ENCODE results near the gene PIKFYVE. TPM values are rescaled to one million over a fixed set of nuclear protein-coding genes. Genes with fewer than 3 reads are reported as not detected.

Gene PIKFYVE
- total RNA-seq, 1 experiment from 2014 or later = 22.8 TPM

- BruUV-seq (replicated peaks) = no TSS peak
- ChIA-PET CTCF (interaction anchor here (0.6 to 7.4 kb wide), 16 partner anchors 11 to 1151 kb away, joined by 3 to 104 read pairs (median 4); partner anchors contain the start of gene PIKFYVE), POLR2A (interaction anchor here (0.6 to 6.4 kb wide), 13 partner anchors 8 to 981 kb away, joined by 3 to 159 read pairs (median 4); partner anchors contain the start of gene PIKFYVE)
- Mint-ChIP-seq H3K4me3 (ENCODE audit: unreplicated experiment) (peak overlapping the region; percentile 83), H3K4me1 (ENCODE audit: insufficient read depth, unreplicated experiment) (peaks cover 28% of the 10 kb centered on the region), H3K36me3 (ENCODE audit: insufficient read depth, unreplicated experiment) (peaks cover 25% of the 10 kb centered on the region), H3K9me3 (ENCODE audit: unreplicated experiment) (no peaks in the 10 kb centered on the region), H3K27ac (ENCODE audit: low read depth, unreplicated experiment) (peak overlapping the region; percentile 59), H3K27me3 (ENCODE audit: insufficient read depth, unreplicated experiment) (no peaks in the 10 kb centered on the region)
- peak; percentile 72 for TF ChIP-seq CTCF (IDR thresholded peaks at IDR 0.05; ENCODE audit: unreplicated experiment)
- peak; percentile 80 for DNase-seq (ENCODE audit: unreplicated experiment)
- intact Hi-C loops (cut with micrococcal nuclease) = no loop called here
Observed at GRCh38 chr2:208254118-208254870, 11.8 kb upstream of the PIKFYVE start.

- DNase-seq (ENCODE audit: unreplicated experiment) = peak; percentile 97
- Mint-ChIP-seq H3K9me3 (ENCODE audit: unreplicated experiment) (no peaks in the 10 kb centered on the region), H3K36me3 (ENCODE audit: insufficient read depth, unreplicated experiment) (peaks cover 18% of the 10 kb centered on the region), H3K4me3 (ENCODE audit: unreplicated experiment) (peak within 1 kb of the TSS; percentile 83), H3K4me1 (ENCODE audit: insufficient read depth, unreplicated experiment) (peaks cover 20% of the 10 kb centered on the region), H3K27ac (ENCODE audit: low read depth, unreplicated experiment) (peak within 1 kb of the TSS; percentile 59), H3K27me3 (ENCODE audit: insufficient read depth, unreplicated experiment) (no peaks in the 10 kb centered on the region)
- intact Hi-C loops (cut with micrococcal nuclease) = loop anchor here (1.0 kb wide), 3 partner anchors 11 to 153 kb away; partner anchors contain the start of gene PIKFYVE
- no TSS peak for BruUV-seq (replicated peaks)
- peak; percentile 55 for TF ChIP-seq CTCF (IDR thresholded peaks at IDR 0.05; ENCODE audit: unreplicated experiment)
- POLR2A ChIA-PET = interaction anchor here (0.6 to 6.4 kb wide), 10 partner anchors 12 to 980 kb away, joined by 3 to 159 read pairs (median 4); partner anchors contain the start of gene PIKFYVE
- CTCF ChIA-PET = interaction anchor here (0.5 to 7.4 kb wide), 15 partner anchors 10 to 1150 kb away, joined by 3 to 104 read pairs (median 4); partner anchors contain the start of gene PIKFYVE
Observed at GRCh38 chr2:208254871-208255556, 11.0 kb upstream of the PIKFYVE start, which contains the start of gene IDH1. Gene IDH1, minus strand, starts transcription at chr2:208255071. Its CDS starts 3,520 bp downstream, at chr2:208251551.

GRCh38 chr2:208255557-208256106 is 10.4 kb upstream of the PIKFYVE start:
- peak overlapping the region; percentile 14 for H3K27ac Mint-ChIP-seq (ENCODE audit: low read depth, unreplicated experiment)
- peaks cover 14% of the 10 kb centered on the region for H3K4me1 Mint-ChIP-seq (ENCODE audit: insufficient read depth, unreplicated experiment)
- POLR2A ChIA-PET = interaction anchor here (0.6 to 6.4 kb wide), 6 partner anchors 11 to 980 kb away, joined by 3 to 159 read pairs (median 12); partner anchors contain the start of gene PIKFYVE
- BruUV-seq (replicated peaks) = no TSS peak
- CTCF ChIA-PET = interaction anchor here (0.5 to 7.4 kb wide), 13 partner anchors 9 to 1434 kb away, joined by 3 to 104 read pairs (median 6); partner anchors contain the start of gene PIKFYVE
- no peaks in the 10 kb centered on the region for H3K27me3 Mint-ChIP-seq (ENCODE audit: insufficient read depth, unreplicated experiment)
- H3K4me3 Mint-ChIP-seq (ENCODE audit: unreplicated experiment) = peak overlapping the region; percentile 83
- H3K36me3 Mint-ChIP-seq (ENCODE audit: insufficient read depth, unreplicated experiment) = peaks cover 18% of the 10 kb centered on the region
- no peak for TF ChIP-seq CTCF (IDR thresholded peaks at IDR 0.05; ENCODE audit: unreplicated experiment)
- no peak for DNase-seq (ENCODE audit: unreplicated experiment)
- intact Hi-C loops (cut with micrococcal nuclease) = loop anchor here (1.0 kb wide), 3 partner anchors 11 to 153 kb away; partner anchors contain the start of gene PIKFYVE
- H3K9me3 Mint-ChIP-seq (ENCODE audit: unreplicated experiment) = no peaks in the 10 kb centered on the region

All from MCF 10A (cell line).